IPS DF 4.7 (cell line): ENCODE data around the gene CADM4.
"Not testable (repeated sequence)": the region's sequence is repeated elsewhere in the genome, so short reads cannot be mapped to it uniquely, and the experiment has no call there.

Experiments
- DNase-seq: peaks from one replicate; pipeline ENCODE4 v3.0.0-alpha.2; 2013; ENCODE audit warnings: low spot score; ENCODE audit errors: extremely low read depth

Gene CADM4

DNA sequence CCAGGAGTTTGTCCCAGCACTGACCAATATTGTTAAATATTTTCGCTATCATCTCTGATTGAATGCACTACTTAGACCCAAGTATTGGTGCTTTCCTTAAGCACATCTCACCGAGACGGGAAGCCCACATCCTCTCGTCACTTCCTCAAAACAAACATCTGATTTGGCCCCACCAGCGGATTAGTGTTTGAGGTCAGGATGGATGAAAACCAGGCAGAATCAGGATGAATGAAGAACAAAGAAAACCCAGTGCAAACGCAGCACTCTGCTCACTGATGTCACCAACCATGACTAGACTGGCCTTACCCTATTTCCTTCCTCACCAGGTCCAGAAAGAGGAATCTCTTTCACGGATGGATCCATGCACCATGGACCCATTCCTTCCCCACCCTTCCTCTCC is 24.4 kb upstream of the CADM4 start:
- no peak for DNase-seq

GRCh38 chr19:43662487-43662886 is 22.8 kb upstream of the CADM4 start:
- no peak for DNase-seq

- no peak for DNase-seq
Observed at GRCh38 chr19:43660971-43661360, 21.3 kb upstream of the CADM4 start.

- DNase-seq: no peak
Observed at GRCh38 chr19:43660301-43660970, 20.8 kb upstream of the CADM4 start.

- no peak for DNase-seq
Observed at GRCh38 chr19:43658494-43658893, 18.8 kb upstream of the CADM4 start.

GRCh38 chr19:43658001-43658400 is 18.4 kb upstream of the CADM4 start:
- no peak for DNase-seq

DNA sequence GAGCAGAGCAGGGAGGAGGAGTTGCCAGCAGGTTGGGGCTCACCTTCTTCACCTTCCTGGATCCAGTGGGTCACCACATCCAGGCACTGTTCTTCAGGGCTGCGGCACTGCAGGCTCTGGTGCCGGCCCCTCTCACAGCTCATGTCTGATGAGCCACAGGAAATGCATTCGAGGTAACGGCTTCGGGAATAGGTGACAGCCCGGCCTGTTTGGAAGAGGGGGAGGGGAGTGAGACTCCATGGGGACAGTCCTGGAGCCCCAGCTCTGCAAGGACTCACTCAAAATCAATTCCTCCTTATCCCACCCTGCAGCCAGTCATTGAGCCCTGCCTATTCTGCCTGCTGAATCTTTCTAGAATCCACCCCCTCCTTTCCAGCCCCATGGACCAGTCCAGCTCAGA is 16.8 kb upstream of the CADM4 start:
- DNase-seq: no peak

DNA sequence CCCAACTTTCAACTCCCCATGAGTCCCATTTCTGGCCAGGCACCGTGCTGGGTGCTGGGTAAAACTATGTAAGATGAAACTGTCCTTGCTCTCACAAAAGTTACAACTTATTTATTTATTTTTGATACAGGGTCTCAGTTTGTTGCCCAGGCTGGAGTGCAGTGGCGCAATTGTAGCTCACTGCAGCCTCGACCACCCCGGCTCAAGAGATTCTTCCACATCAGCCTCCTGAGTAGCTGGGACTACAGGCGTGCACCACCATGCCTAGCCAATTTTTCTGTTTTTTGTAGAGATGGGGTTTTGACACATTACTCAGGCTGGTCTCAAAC is 12.9 kb upstream of the CADM4 start:
- no peak for DNase-seq

- no peak for DNase-seq
Observed at GRCh38 chr19:43651758-43652545, 12.3 kb upstream of the CADM4 start.

GRCh38 chr19:43650276-43650675 is 10.6 kb upstream of the CADM4 start:
- not testable (repeated sequence) for DNase-seq

GRCh38 chr19:43649514-43649913 is 9.9 kb upstream of the CADM4 start:
- no peak for DNase-seq

GRCh38 chr19:43648633-43649032 is 9.0 kb upstream of the CADM4 start:
- DNase-seq: no peak

GRCh38 chr19:43644181-43644580 is 4.5 kb upstream of the CADM4 start:
- DNase-seq: no peak

- DNase-seq: no peak
Observed at GRCh38 chr19:43643326-43643725, 3.7 kb upstream of the CADM4 start.

GRCh38 chr19:43642531-43642930 is 2.9 kb upstream of the CADM4 start:
- DNase-seq: no peak

GRCh38 chr19:43641333-43641732 is 1.7 kb upstream of the CADM4 start:
- no peak for DNase-seq

- no peak for DNase-seq
Observed at GRCh38 chr19:43640424-43640757, 741 bp upstream of the CADM4 start.

GRCh38 chr19:43638995-43639518 is 593 bp downstream of the CADM4 start:
- no peak for DNase-seq

- DNase-seq: no peak
Observed at GRCh38 chr19:43638214-43638994, 1.2 kb downstream of the CADM4 start.

DNA sequence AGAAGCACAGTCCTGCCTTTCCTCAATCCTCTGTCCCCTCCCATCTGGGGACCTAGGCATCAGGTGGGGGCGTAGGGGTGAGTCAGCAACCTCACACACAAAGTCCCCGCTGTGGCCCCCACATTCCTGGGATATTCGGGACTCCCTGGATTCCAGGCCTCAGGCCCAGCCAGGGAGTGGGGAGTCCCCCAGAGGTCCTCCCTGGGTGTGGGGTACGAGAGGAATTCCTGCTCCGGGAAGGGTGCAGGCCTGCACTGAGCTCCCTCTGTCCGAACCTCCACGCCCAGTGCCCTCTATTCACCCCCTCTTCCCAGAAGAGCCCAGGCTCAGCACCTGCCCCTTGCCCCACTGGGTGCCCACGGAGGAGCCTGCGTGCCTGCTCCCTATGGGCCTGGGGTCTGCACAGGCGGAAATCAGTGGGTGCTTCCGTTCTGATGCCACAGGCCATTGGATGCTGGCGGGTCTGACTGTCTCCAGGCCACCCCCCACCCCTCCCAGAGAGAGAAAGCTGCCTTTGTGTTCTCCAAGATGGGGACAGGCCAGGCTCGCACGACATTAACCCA is 3.4 kb downstream of the CADM4 start:
- DNase-seq: no peak

GRCh38 chr19:43635561-43635940 is 4.1 kb downstream of the CADM4 start:
- not testable (repeated sequence) for DNase-seq
